ENCODE results near the gene BICC1. TPM values are rescaled to one million over a fixed set of nuclear protein-coding genes. Genes with fewer than 3 reads are reported as not detected.

BICC1 gene
- polyA plus RNA-seq, 5 donors, result 27.2 to 43.9 (median 37.5) TPM

GRCh38 chr10:58513188-58514110 is 777 bp downstream of the BICC1 start:
- peak; percentile 76 for DNase-seq

GRCh38 chr10:58514111-58514770 is 1.6 kb downstream of the BICC1 start:
- no peak for DNase-seq

GRCh38 chr10:58515291-58515941 is 2.7 kb downstream of the BICC1 start:
- no peak for DNase-seq

GRCh38 chr10:58516119-58516518 is 3.4 kb downstream of the BICC1 start:
- DNase-seq, result no peak

GRCh38 chr10:58516671-58517070 is 4.0 kb downstream of the BICC1 start:
- no peak for DNase-seq

- no peak for DNase-seq
Measured at GRCh38 chr10:58517081-58517480, 4.4 kb downstream of the BICC1 start.

GRCh38 chr10:58517491-58518355 is 5.1 kb downstream of the BICC1 start:
- no peak for DNase-seq

- no peak for DNase-seq
Measured at GRCh38 chr10:58518775-58519174, 6.1 kb downstream of the BICC1 start.

- no peak for DNase-seq
Measured at GRCh38 chr10:58529077-58529728, 16.5 kb downstream of the BICC1 start.

- no peak for DNase-seq
Measured at GRCh38 chr10:58531084-58531695, 18.5 kb downstream of the BICC1 start.

GRCh38 chr10:58535311-58535710 is 22.6 kb downstream of the BICC1 start:
- no peak for DNase-seq

GRCh38 chr10:58543141-58543540 is 30.5 kb downstream of the BICC1 start:
- DNase-seq, result no peak

GRCh38 chr10:58544135-58544534 is 31.5 kb downstream of the BICC1 start:
- DNase-seq, result no peak

- no peak for DNase-seq
Measured at GRCh38 chr10:58545427-58545826, 32.8 kb downstream of the BICC1 start.

- DNase-seq, result no peak
Measured at GRCh38 chr10:58546137-58546536, 33.5 kb downstream of the BICC1 start.

GRCh38 chr10:58546722-58547445 is 34.2 kb downstream of the BICC1 start:
- no peak for DNase-seq

- no peak for DNase-seq
Measured at GRCh38 chr10:58547963-58548362, 35.3 kb downstream of the BICC1 start.

- DNase-seq, result no peak
Measured at GRCh38 chr10:58554316-58554715, 41.6 kb downstream of the BICC1 start.

- no peak for DNase-seq
Measured at GRCh38 chr10:58555170-58555929, 42.7 kb downstream of the BICC1 start.
